ENCODE results near the gene CUX1. TPM values are rescaled to one million over a fixed set of nuclear protein-coding genes. Genes with fewer than 3 reads are reported as not detected.
A peak's percentile ranks its signal among the peaks of the same experiment; 100 is the strongest.

CUX1 gene
- total RNA-seq, 1 donor from 2014 or later: 40.5 TPM

GRCh38 chr7:102304668-102305067 is 487.2 kb downstream of the CUX1 start:
- peaks cover 3% of the 10 kb centered on the region for H3K27me3 ChIP-seq (ENCODE audit: control insufficient read depth, insufficient read depth, low read length)
- no peak overlapping the region for H3K4me3 ChIP-seq (ENCODE audit: low read depth, low read length)
- FAIRE-seq: no peak
- no peak for DNase-seq (ENCODE audit: low read depth)
- H3K36me3 ChIP-seq (ENCODE audit: control insufficient read depth, insufficient read depth, low read length): no peaks in the 10 kb centered on the region
- no peak for TF ChIP-seq CTCF (IDR thresholded peaks at IDR 0.05; ENCODE audit: insufficient read depth, low read length, severe bottlenecking)

GRCh38 chr7:102305414-102306268 is 488.2 kb downstream of the CUX1 start:
- DNase-seq (ENCODE audit: low read depth) (no peak), FAIRE-seq (no peak)
- H3K4me3 ChIP-seq (ENCODE audit: low read depth, low read length): no peak overlapping the region
- TF ChIP-seq CTCF (IDR thresholded peaks at IDR 0.05; ENCODE audit: insufficient read depth, low read length, severe bottlenecking): no peak
- H3K36me3 ChIP-seq (ENCODE audit: control insufficient read depth, insufficient read depth, low read length): no peaks in the 10 kb centered on the region
- H3K27me3 ChIP-seq (ENCODE audit: control insufficient read depth, insufficient read depth, low read length): no peaks in the 10 kb centered on the region

DNA sequence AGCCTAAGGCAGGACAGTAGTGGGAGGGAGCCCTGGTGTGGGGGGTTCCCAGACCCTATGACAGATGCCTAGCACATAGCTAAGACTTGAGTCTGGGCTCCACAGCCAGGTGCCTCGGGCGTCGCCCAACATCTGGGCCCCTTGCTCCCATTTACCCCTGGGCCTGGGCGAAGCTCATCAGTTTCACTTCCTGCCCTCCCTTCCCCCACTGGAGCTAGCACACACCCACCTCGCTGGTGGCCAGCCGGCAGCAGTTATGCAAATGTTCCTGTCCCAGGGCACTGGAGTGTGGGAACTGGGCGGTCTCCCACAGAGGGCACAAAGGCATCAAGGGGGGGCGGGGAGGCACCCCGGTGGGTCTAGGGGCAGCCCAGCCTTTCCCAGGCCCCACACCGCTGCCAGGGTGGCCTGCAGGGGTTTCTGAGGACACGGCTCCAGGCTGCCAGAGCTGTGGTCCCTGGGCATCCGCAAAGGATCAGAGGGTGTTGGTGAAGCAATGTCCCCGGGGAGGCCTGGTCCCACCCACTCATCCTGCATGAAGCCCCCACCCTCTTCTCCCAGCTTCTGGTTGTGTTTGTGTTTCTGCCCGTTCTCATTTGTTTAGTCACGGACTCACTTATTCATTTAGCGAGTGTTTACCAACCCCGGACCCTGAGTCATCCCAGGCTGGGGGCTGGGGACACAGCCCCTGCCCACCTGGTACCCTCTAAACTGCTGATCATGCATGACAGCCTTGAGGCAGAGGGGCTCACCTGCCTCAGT is 489.7 kb downstream of the CUX1 start:
- Histone ChIP-seq H3K27me3 (ENCODE audit: control insufficient read depth, insufficient read depth, low read length) (no peaks in the 10 kb centered on the region), H3K36me3 (ENCODE audit: control insufficient read depth, insufficient read depth, low read length) (no peaks in the 10 kb centered on the region), H3K4me3 (ENCODE audit: low read depth, low read length) (no peak overlapping the region)
- DNase-seq (ENCODE audit: low read depth): peak; percentile 43
- TF ChIP-seq CTCF (IDR thresholded peaks at IDR 0.05; ENCODE audit: insufficient read depth, low read length, severe bottlenecking): no peak
- no peak for FAIRE-seq

DNA sequence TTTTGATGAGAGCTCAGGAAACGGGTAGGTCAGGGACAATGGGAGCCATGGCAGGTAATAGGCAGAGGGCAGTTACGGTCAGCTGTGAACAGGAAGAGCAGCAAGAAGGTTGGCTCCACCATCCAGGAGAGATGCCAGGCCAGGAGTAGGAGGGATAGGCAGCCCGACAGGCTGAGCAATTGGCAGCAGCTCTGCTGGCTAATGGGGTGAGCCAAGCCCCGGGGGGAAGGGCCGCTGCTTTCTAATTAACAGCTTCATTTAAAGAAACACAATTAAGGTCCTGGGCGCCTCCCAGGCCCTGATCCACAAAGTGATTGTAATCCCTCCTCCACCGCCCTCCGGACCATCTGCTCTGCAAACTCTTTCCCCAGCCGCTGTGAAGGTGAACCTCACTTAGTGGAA is 493.0 kb downstream of the CUX1 start:
- FAIRE-seq (no peak), DNase-seq (ENCODE audit: low read depth) (no peak)
- no peaks in the 10 kb centered on the region for H3K36me3 ChIP-seq (ENCODE audit: control insufficient read depth, insufficient read depth, low read length)
- TF ChIP-seq CTCF (IDR thresholded peaks at IDR 0.05; ENCODE audit: insufficient read depth, low read length, severe bottlenecking): no peak
- no peak overlapping the region for H3K4me3 ChIP-seq (ENCODE audit: low read depth, low read length)
- H3K27me3 ChIP-seq (ENCODE audit: control insufficient read depth, insufficient read depth, low read length): no peaks in the 10 kb centered on the region

GRCh38 chr7:102312317-102312716 is 494.9 kb downstream of the CUX1 start:
- no peak for DNase-seq (ENCODE audit: low read depth)
- H3K36me3 ChIP-seq (ENCODE audit: control insufficient read depth, insufficient read depth, low read length): no peaks in the 10 kb centered on the region
- no peak overlapping the region for H3K4me3 ChIP-seq (ENCODE audit: low read depth, low read length)
- no peak for TF ChIP-seq CTCF (IDR thresholded peaks at IDR 0.05; ENCODE audit: insufficient read depth, low read length, severe bottlenecking)
- H3K27me3 ChIP-seq (ENCODE audit: control insufficient read depth, insufficient read depth, low read length): no peaks in the 10 kb centered on the region
- no peak for FAIRE-seq
